GM12891 (cell line): ENCODE measurements around the gene NPVF.

Experiments
- DNase-seq: peaks from one replicate; pipeline ENCODE4 v3.0.0; 2011; ENCODE audit warnings: low spot score; ENCODE audit not compliant: insufficient read length
- FAIRE-seq: peaks from 2 replicates; lab custom pipeline; 2011; peaks lifted over from hg19 to GRCh38; lab: Jason Lieb, UNC
- PAX5 ChIP-seq: IDR thresholded peaks from 2 replicates; pipeline ENCODE4 v1.6.1; 2011; ENCODE audit warnings: low read length, moderate library complexity, mild to moderate bottlenecking; ENCODE audit not compliant: insufficient read depth, severe bottlenecking
- POLR2A ChIP-seq: IDR thresholded peaks from 2 replicates; pipeline ENCODE4 v1.6.1; 2011; ENCODE audit warnings: low read depth, low read length, control low read depth
- POLR2AphosphoS5 ChIP-seq: IDR thresholded peaks from 2 replicates; pipeline ENCODE4 v1.6.1; 2011; ENCODE audit warnings: low read depth, low read length, control low read depth
- POU2F2 ChIP-seq: IDR thresholded peaks from 2 replicates; pipeline ENCODE4 v1.6.1; 2011; ENCODE audit warnings: low read depth, mild to moderate bottlenecking, control low read depth, low read length, moderate library complexity
- SPI1 ChIP-seq: IDR thresholded peaks from 2 replicates; pipeline ENCODE4 v1.6.1; 2011; ENCODE audit warnings: low read depth, low read length, control low read depth
- TAF1 ChIP-seq: IDR thresholded peaks from 2 replicates; pipeline ENCODE4 v1.6.1; 2011; ENCODE audit warnings: low read depth, low read length, control low read depth

NPVF gene

GRCh38 chr7:25179771-25180591, 48.3 kb downstream of the NPVF start:
- DNase-seq (peak; percentile 94), FAIRE-seq (peak; percentile 95)
- TF ChIP-seq TAF1 (peak; percentile 88), SPI1 (peak; percentile 85), POLR2A (peak; percentile 91), PAX5 (no peak), POLR2AphosphoS5 (peak; percentile 87), POU2F2 (peak; percentile 33; the same call in 1 of the 2 replicates)

- no peak for DNase-seq
- FAIRE-seq, result peak; percentile 20
- TF ChIP-seq SPI1 (no peak), POLR2AphosphoS5 (no peak), TAF1 (no peak), PAX5 (no peak), POU2F2 (no peak), POLR2A (no peak)
These were observed 49.0 kb downstream of the NPVF start for GRCh38 chr7:25179325-25179724.
